Testis (tissue), 3 donors: Measurements from ENCODE around the gene SCN9A. TPM values are rescaled to one million over a fixed set of nuclear protein-coding genes. Genes with fewer than 3 reads are reported as not detected.
A peak's percentile ranks its signal among the peaks of the same experiment; 100 is the strongest.

ENCODE experiments used
- DNase-seq: peaks from one replicate; pipeline ENCODE4 v3.0.0-alpha.2; 2019
- H3K27ac ChIP-seq, 2 donors: fragments of 200-600 bp; sonication (generic); one replicate each; pipeline ENCODE4 v1.5.1; 2019
- H3K27me3 ChIP-seq: fragments of 200-600 bp; sonication (generic); one replicate; pipeline ENCODE4 v1.5.1; 2019
- H3K36me3 ChIP-seq: fragments of 200-600 bp; sonication (generic); one replicate; pipeline ENCODE4 v1.5.1; 2017; ENCODE audit warnings: low read depth; ENCODE audit errors: missing control alignments
- H3K4me1 ChIP-seq: fragments of 200-600 bp; sonication (generic); one replicate; pipeline ENCODE4 v1.5.1; 2019
- H3K4me3 ChIP-seq, 2 donors: fragments of 200-600 bp; sonication (generic); one replicate each; pipeline ENCODE4 v1.5.1; 2017 to 2019
- H3K9me3 ChIP-seq: fragments of 200-600 bp; sonication (generic); one replicate; pipeline ENCODE4 v1.5.1; 2017
- CTCF ChIP-seq, 3 experiments: fragments of 450-650 bp in 2 of 3; fragments of 200-600 bp in 1 of 3; sonication (generic) in 1 of 3; IDR thresholded peaks; one replicate each; pipeline ENCODE4 v1.5.1; 2016 to 2019; ENCODE audit warnings: antibody characterized with exemption in 3 of 3, mild to moderate bottlenecking in 2 of 3, moderate library complexity in 1 of 3
- POLR2A ChIP-seq: fragments of 450-650 bp; IDR thresholded peaks from one replicate; pipeline ENCODE4 v1.6.1; 2017; ENCODE audit warnings: antibody characterized with exemption, mild to moderate bottlenecking, moderate library complexity
- WGBS, 2 donors: methylation state at CpG; one replicate each; pipeline ENCODE4 v1.1.5; 2018; 5-methylcytosine and 5-hydroxymethylcytosine counted together
- intact Hi-C: fragments of 100-400 bp; cut with DNase I; formaldehyde crosslinking; loops from one replicate; pipeline ENCODE4 v1.15.1; 2023; ENCODE audit warnings: low total_unique reads
- polyA plus RNA-seq: library from polyadenylated mRNA; stranded (reverse); fragments of 350-450 nt; fragmentation: Illumina TruSeq; extraction: RNeasy Lipid Tissue Mini Kit (QIAGEN cat#74804); gene quantifications from one replicate; pipeline ENCODE4 v1.2.3, GENCODE V29; 2014; ENCODE audit warnings: low read depth, low replicate concordance; ENCODE audit not compliant: insufficient read depth
- total RNA-seq, 2 donors: library from RNA; depleted of rRNA; stranded (reverse); fragments of >200 nt; gene quantifications; one replicate each; pipeline ENCODE4 v1.2.3, GENCODE V29; 2016

SCN9A gene
- total and polyA plus RNA-seq, 3 donors from 2014 or later: 7.3 to 117 (median 85.7) TPM

- Histone ChIP-seq H3K27me3 (no peaks in the 10 kb centered on the region), H3K4me3 (no peak overlapping the region), H3K9me3 (no peaks in the 10 kb centered on the region), H3K4me1 (peaks cover 4% of the 10 kb centered on the region), H3K27ac (no peak overlapping the region), H3K36me3 (no peaks in the 10 kb centered on the region)
- intact Hi-C loops: no loop called here
- DNase-seq: no peak
- 57 to 70% methylated on average over 2 of the region's 2 CpGs for whole genome bisulfite sequencing, 2 donors
- TF ChIP-seq POLR2A: no peak
- TF ChIP-seq CTCF (IDR thresholded peaks at IDR 0.05): no peak
Observed at GRCh38 chr2:166343467-166343866, 32.3 kb downstream of the SCN9A start.

- H3K9me3 ChIP-seq: no peaks in the 10 kb centered on the region
- H3K27ac ChIP-seq: no peak overlapping the region
- TF ChIP-seq CTCF (IDR thresholded peaks at IDR 0.05): no peak
- no peak for TF ChIP-seq POLR2A
- intact Hi-C loops: no loop called here
- no peak overlapping the region for H3K4me3 ChIP-seq
- H3K36me3 ChIP-seq: no peaks in the 10 kb centered on the region
- H3K4me1 ChIP-seq: peaks cover 4% of the 10 kb centered on the region
- H3K27me3 ChIP-seq: no peaks in the 10 kb centered on the region
- no peak for DNase-seq
- WGBS, 2 donors: 22 to 30% methylated on average over 1 of the region's 1 CpG
Observed at GRCh38 chr2:166341426-166341825, 34.3 kb downstream of the SCN9A start.

GRCh38 chr2:166338831-166339339, 36.9 kb downstream of the SCN9A start:
- intact Hi-C loops: no loop called here
- 67 to 78% methylated on average over 4 of the region's 4 CpGs for WGBS, 2 donors

GRCh38 chr2:166337932-166338331, 37.8 kb downstream of the SCN9A start:
- Histone ChIP-seq H3K36me3 (no peaks in the 10 kb centered on the region), H3K9me3 (no peaks in the 10 kb centered on the region), H3K4me3 (no peak overlapping the region), H3K4me1 (peaks cover 4% of the 10 kb centered on the region), H3K27ac (peak overlapping the region in 1 of 2 donors; percentile 20), H3K27me3 (no peaks in the 10 kb centered on the region)
- peak; percentile 83 for DNase-seq
- WGBS, 2 donors: 69 to 73% methylated on average over 2 of the region's 2 CpGs
- TF ChIP-seq POLR2A (no peak), CTCF (IDR thresholded peaks at IDR 0.05) (no peak)
- intact Hi-C loops: no loop called here

More at GRCh38 chr2:166338831-166339339, 36.9 kb downstream of the SCN9A start:
- Histone ChIP-seq H3K9me3 (no peaks in the 10 kb centered on the region), H3K27ac (no peak overlapping the region), H3K4me1 (peaks cover 4% of the 10 kb centered on the region), H3K4me3 (no peak overlapping the region), H3K27me3 (no peaks in the 10 kb centered on the region), H3K36me3 (no peaks in the 10 kb centered on the region)
- DNase-seq: no peak
- no peak for TF ChIP-seq POLR2A
- no peak for TF ChIP-seq CTCF (IDR thresholded peaks at IDR 0.05)

- no peak for DNase-seq
- Histone ChIP-seq H3K27me3 (no peaks in the 10 kb centered on the region), H3K9me3 (no peaks in the 10 kb centered on the region), H3K36me3 (no peaks in the 10 kb centered on the region), H3K27ac (no peak overlapping the region), H3K4me3 (no peak overlapping the region), H3K4me1 (no peaks in the 10 kb centered on the region)
- WGBS, 2 donors: 28 to 35% methylated on average over 3 of the region's 3 CpGs
- intact Hi-C loops: no loop called here
- TF ChIP-seq POLR2A (no peak), CTCF (IDR thresholded peaks at IDR 0.05) (no peak)
Observed at GRCh38 chr2:166335284-166335683, 40.5 kb downstream of the SCN9A start.
